GM12878 (cell line): ENCODE data around the gene CCSER2. TPM values are rescaled to one million over a fixed set of nuclear protein-coding genes. Genes with fewer than 3 reads are reported as not detected.

Experiments
- ATAC-seq: fragments of 200-7000 bp; cut with Tn5 transposase; 3 replicates; pipeline ENCODE4 v1.9.1; 2020; ENCODE audit warnings: mild to moderate bottlenecking, moderate library complexity
- BruUV-seq: library from RNA; stranded (reverse); fragments of 400-500 nt; replicated peaks from 2 replicates; lab custom pipeline; 2021; lab: Mats Ljungman, UMichigan
- CTCF ChIA-PET: fragments of 300-600 bp; sonication (Branson Sonifier 250); formaldehyde crosslinking; extraction: SDS; loops from one replicate; lab custom pipeline; 2021; ENCODE audit warnings: inconsistent platforms; lab: Yijun Ruan, JAX
- POLR2A ChIA-PET: fragments of 350-600 bp; formaldehyde crosslinking; extraction: SDS; loops from one replicate; lab custom pipeline; 2021; ENCODE audit warnings: inconsistent platforms; lab: Charles Lee
- RAD21 ChIA-PET: fragments of 300-600 bp; sonication (Branson Sonifier 250); formaldehyde crosslinking; loops from one replicate; lab custom pipeline; 2023; ENCODE audit warnings: antibody characterized with exemption; ENCODE audit not compliant: unreplicated experiment; lab: Charles Lee
- SMC1A ChIA-PET: fragments of 300-600 bp; sonication (Branson Sonifier 250); formaldehyde crosslinking; loops from one replicate; lab custom pipeline; 2023; ENCODE audit not compliant: unreplicated experiment, uncharacterized antibody; lab: Charles Lee
- DNase-seq: peaks from one replicate; pipeline ENCODE4 v3.0.0-alpha.2; 2011; ENCODE audit warnings: low read depth, low spot score
- FAIRE-seq: peaks from 3 replicates; lab custom pipeline; 2011; peaks lifted over from hg19 to GRCh38; lab: Jason Lieb, UNC
- H2AFZ ChIP-seq: 2 replicates; pipeline ENCODE4 v1.6.0; 2011; ENCODE audit warnings: low read depth, low read length, control low read depth; ENCODE audit not compliant: control insufficient read depth
- H3K27ac ChIP-seq: 2 replicates; pipeline ENCODE4 v1.5.1; 2011; ENCODE audit warnings: control low read depth; ENCODE audit not compliant: control insufficient read depth, insufficient read depth
- H3K27me3 ChIP-seq, 2 experiments: replicated peaks in 1 of 2; 2 replicates each; pipeline versions ENCODE4 v1.6.0 to v1.6.1; 2011; ENCODE audit warnings: low read length in 1 of 2; ENCODE audit not compliant: control insufficient read depth in 2 of 2, insufficient read depth in 2 of 2
- H3K36me3 ChIP-seq, 2 experiments: 2 replicates each; pipeline ENCODE4 v1.5.1; 2011; ENCODE audit warnings: low read length in 1 of 2; ENCODE audit not compliant: control insufficient read depth in 2 of 2, insufficient read depth in 2 of 2
- H3K4me1 ChIP-seq: 2 replicates; pipeline ENCODE4 v1.6.1; 2011; ENCODE audit warnings: mild to moderate bottlenecking, low read length, moderate library complexity, mixed read lengths; ENCODE audit not compliant: control insufficient read depth, insufficient read depth
- H3K4me2 ChIP-seq: 2 replicates; pipeline ENCODE4 v1.6.0; 2011; ENCODE audit warnings: control low read depth; ENCODE audit not compliant: control insufficient read depth, insufficient read depth
- H3K4me3 ChIP-seq: fragments of 200-600 bp; sonication (generic); 2 replicates; pipeline ENCODE4 v1.5.1; 2016
- H3K79me2 ChIP-seq: 2 replicates; pipeline ENCODE4 v1.6.0; 2011; ENCODE audit warnings: low read length; ENCODE audit not compliant: control insufficient read depth, insufficient read depth
- H3K9ac ChIP-seq: 2 replicates; pipeline ENCODE4 v1.8.0; 2011; ENCODE audit warnings: low read length, control low read depth, mixed read lengths; ENCODE audit not compliant: control insufficient read depth, insufficient read depth
- H3K9me3 ChIP-seq: replicated peaks from 3 replicates; pipeline ENCODE4 v1.5.1; 2011; ENCODE audit warnings: mild to moderate bottlenecking, low read length; ENCODE audit not compliant: control insufficient read depth, insufficient read depth
- H4K20me1 ChIP-seq: 2 replicates; pipeline ENCODE4 v1.6.0; 2011; ENCODE audit not compliant: control insufficient read depth, insufficient read depth
- ASH2L ChIP-seq: fragments of 300-600, 200-600 bp; sonication (generic); IDR thresholded peaks from 2 replicates; pipeline ENCODE4 v1.6.1; 2017; ENCODE audit warnings: low read depth, mild to moderate bottlenecking, borderline replicate concordance
- ATF3 ChIP-seq: IDR thresholded peaks from 2 replicates; pipeline ENCODE4 v1.6.1; 2011; ENCODE audit warnings: low read depth, mild to moderate bottlenecking, low read length, moderate library complexity, borderline replicate concordance; ENCODE audit errors: extremely low read depth
- ATF7 ChIP-seq: fragments of 450-650 bp; IDR thresholded peaks from 2 replicates; pipeline ENCODE4 v1.6.1; 2016; ENCODE audit warnings: low read depth, mild to moderate bottlenecking
- BMI1 ChIP-seq: fragments of 450-650 bp; IDR thresholded peaks from 2 replicates; pipeline ENCODE4 v1.6.1; 2016; ENCODE audit warnings: mild to moderate bottlenecking, moderate library complexity, borderline replicate concordance
- BRCA1 ChIP-seq: IDR thresholded peaks from 2 replicates; pipeline ENCODE4 v1.6.1; 2011; ENCODE audit warnings: low read depth, low read length, improper control_type of control experiment
- CUX1 ChIP-seq: IDR thresholded peaks from 2 replicates; pipeline ENCODE4 v1.6.1; 2012; ENCODE audit warnings: improper control_type of control experiment, low read depth, low read length; ENCODE audit not compliant: insufficient replicate concordance
- IKZF1 ChIP-seq: fragments of 450-650 bp; conservative IDR thresholded peaks from 2 replicates; pipeline ENCODE4 v1.6.1; 2017; ENCODE audit warnings: antibody characterized with exemption, mild to moderate bottlenecking
- WGBS: methylation state at CpG from one replicate; pipeline ENCODE4 v1.1.6; 2016; ENCODE audit warnings: low lambda C conversion rate; ENCODE audit not compliant: insufficient replicate concordance, insufficient coverage; ENCODE audit errors: missing lambda C conversion rate; 5-methylcytosine and 5-hydroxymethylcytosine counted together
- in situ Hi-C: fragments of 300-500 bp; cut with MboI; formaldehyde crosslinking; loops from 9 replicates; pipeline ENCODE4 v1.14.3; 2018; ENCODE audit warnings: mixed read lengths
- intact Hi-C: fragments of 100-400 bp; cut with micrococcal nuclease; formaldehyde crosslinking; loops from one replicate; pipeline ENCODE4 v1.14.2; 2022; ENCODE audit not compliant: unreplicated experiment
- polyA plus RNA-seq, 11 experiments: library from polyadenylated mRNA; depleted of rRNA in 4 of 11; unstranded in 6 of 11; stranded (reverse) in 5 of 11; fragments of >200 nt; fragmentation: Nextera tagmentation in 4 of 11; fragmentation: Illumina TruSeq in 1 of 11; extraction: Ambion mirVana in 4 of 11; extraction: Trizol in 1 of 11; gene quantifications; 1 replicate in 1 of 11; 2 replicates in 10 of 11; pipeline versions ENCODE4 v1.2.1 to v1.2.3, GENCODE V29; 2011 to 2016; ENCODE audit warnings: inconsistent platforms in 2 of 11, missing spikeins in 2 of 11, low read depth in 1 of 11
- total RNA-seq, 4 experiments: library from RNA; depleted of rRNA in 3 of 4; stranded (reverse); fragments of >200 nt in 3 of 4; fragmentation: Illumina TruSeq in 1 of 4; extraction: Trizol in 1 of 4; gene quantifications; 2 replicates each; pipeline versions ENCODE4 v1.2.1 to v1.2.3, GENCODE V29; 2013 to 2021

CCSER2 gene
- total and polyA plus RNA-seq, 10 of the 15 experiments (the other 5 are each of a cell fraction or from before 2014, with no cell fraction given) = 4.7 to 18.8 (median 13.2) TPM

- intact Hi-C loops = no loop called here
- no peaks in the 10 kb centered on the region for H3K4me1 ChIP-seq
- no peaks in the 10 kb centered on the region for H3K9me3 ChIP-seq
- H3K27ac ChIP-seq = no peak overlapping the region
- no peak overlapping the region for H2AFZ ChIP-seq
- H3K4me3 ChIP-seq = no peak overlapping the region
- no peaks in the 10 kb centered on the region for H3K36me3 ChIP-seq
- no peak overlapping the region for H3K4me2 ChIP-seq
- no peak for DNase-seq
- no peak for FAIRE-seq
- in situ Hi-C loops = loop anchor here (5.0 kb wide), 1 partner anchor 172 kb away; no protein-coding TSS in a partner anchor
- TF ChIP-seq BRCA1 = no peak
- no peak for TF ChIP-seq IKZF1
- TF ChIP-seq BMI1 = no peak
- TF ChIP-seq ASH2L = no peak
- no peak for TF ChIP-seq CUX1
- no peak for TF ChIP-seq ATF7
- TF ChIP-seq ATF3 = no peak
- TF ChIP-seq, all 136 proteins: peak for 0
- 94% methylated on average over 1 of the region's 1 CpG for WGBS
- no peaks in the 10 kb centered on the region for H3K79me2 ChIP-seq
- H4K20me1 ChIP-seq = no peaks in the 10 kb centered on the region
- H3K27me3 ChIP-seq = no peaks in the 10 kb centered on the region
- no peak overlapping the region for H3K9ac ChIP-seq
- RAD21 ChIA-PET = interaction anchor here (1.0 kb wide), 1 partner anchor 60 kb away, joined by 3 read pairs; no protein-coding TSS in a partner anchor
- CTCF ChIA-PET = interaction anchor here (0.7 to 8.8 kb wide), 4 partner anchors 18 to 167 kb away, joined by 3 to 129 read pairs (median 6); no protein-coding TSS in a partner anchor
- POLR2A ChIA-PET = no interaction called here
- BruUV-seq = no TSS peak
- SMC1A ChIA-PET = interaction anchor here (0.6 to 1.5 kb wide), 4 partner anchors 102 to 170 kb away, joined by 3 to 4 read pairs (median 3); no protein-coding TSS in a partner anchor
- no peak for ATAC-seq
Observed at GRCh38 chr10:84370283-84370682, 41.9 kb downstream of the CCSER2 start.
